Lower leg skin (tissue), 4 donors: Measurements from ENCODE around the gene STXBP6. TPM values are rescaled to one million over a fixed set of nuclear protein-coding genes. Genes with fewer than 3 reads are reported as not detected.
A peak's percentile ranks its signal among the peaks of the same experiment; 100 is the strongest.
"Not testable (repeated sequence)": the region's sequence is repeated elsewhere in the genome, so short reads cannot be mapped to it uniquely, and the experiment has no call there.

ENCODE experiments used
- DNase-seq, 2 donors: peaks; one replicate each; pipeline ENCODE4 v3.0.0-alpha.2; 2019; ENCODE audit warnings: low spot score in 2 of 2
- H3K4me3 ChIP-seq: fragments of 200-600 bp; sonication (generic); 2 replicates; pipeline ENCODE4 v1.5.1; 2017; ENCODE audit warnings: mild to moderate bottlenecking, low read depth; ENCODE audit not compliant: poor library complexity, severe bottlenecking
- CTCF ChIP-seq, 3 donors: fragments of 450-650 bp; IDR thresholded peaks; one replicate each; pipeline ENCODE4 v1.5.1; 2016; ENCODE audit warnings: antibody characterized with exemption in 3 of 3, mild to moderate bottlenecking in 3 of 3, moderate library complexity in 2 of 3
- POLR2A ChIP-seq, 2 donors: fragments of 450-650 bp; IDR thresholded peaks; one replicate each; pipeline ENCODE4 v1.6.1; 2016 to 2017; ENCODE audit warnings: antibody characterized with exemption in 2 of 2, mild to moderate bottlenecking in 1 of 2, moderate library complexity in 1 of 2
- WGBS, 2 donors: methylation state at CpG; one replicate each; pipeline ENCODE4 v1.1.5; 2018; 5-methylcytosine and 5-hydroxymethylcytosine counted together
- intact Hi-C: fragments of 100-400 bp; cut with DNase I; formaldehyde crosslinking; loops from one replicate; pipeline ENCODE4 v1.15.0; 2023; ENCODE audit warnings: low total_unique reads
- total RNA-seq, 4 donors: library from RNA; depleted of rRNA; stranded (reverse); fragments of >200 nt; gene quantifications; one replicate each; pipeline ENCODE4 v1.1.0, GENCODE V29; 2016

STXBP6 gene
- total RNA-seq, 4 donors from 2014 or later = 24.6 to 49.3 (median 36.9) TPM

DNA sequence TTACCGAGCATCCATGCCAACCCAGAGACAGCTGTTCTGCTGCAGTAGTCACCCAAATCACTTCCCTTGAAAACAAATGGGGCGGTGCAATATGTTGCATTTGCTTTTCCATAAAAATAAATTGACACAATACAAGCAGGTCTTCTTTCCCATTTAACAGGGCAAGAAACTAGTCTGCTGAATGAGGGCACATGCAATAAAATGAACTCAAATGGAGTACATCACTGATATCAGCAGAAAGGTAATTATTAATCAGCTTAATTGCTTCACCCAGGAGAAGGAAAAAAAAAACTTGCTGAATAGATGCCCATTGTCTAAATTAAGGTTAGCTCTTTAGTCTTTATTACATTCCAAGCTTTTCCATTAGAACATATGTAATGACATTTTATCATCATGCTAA, 240.8 kb downstream of the STXBP6 start:
- WGBS, 2 donors = 76 to 79% methylated on average over 2 of the region's 2 CpGs
- DNase-seq = no peak
- intact Hi-C loops = loop anchor here (5.0 kb wide), 1 partner anchor 323 kb away; no protein-coding TSS in a partner anchor
- TF ChIP-seq POLR2A (IDR thresholded peaks at IDR 0.05) = no peak
- no peak overlapping the region for H3K4me3 ChIP-seq

GRCh38 chr14:24808412-24808811, 241.5 kb downstream of the STXBP6 start:
- H3K4me3 ChIP-seq = no peak overlapping the region
- no peak for DNase-seq
- TF ChIP-seq CTCF (IDR thresholded peaks at IDR 0.05) = no peak
- no peak for TF ChIP-seq POLR2A (IDR thresholded peaks at IDR 0.05)
- WGBS, 2 donors = 95 to 98% methylated on average over 6 of the region's 6 CpGs
- intact Hi-C loops = loop anchor here (5.0 kb wide), 1 partner anchor 324 kb away; no protein-coding TSS in a partner anchor

GRCh38 chr14:24806061-24806678, 243.8 kb downstream of the STXBP6 start:
- intact Hi-C loops = loop anchor here (5.0 kb wide), 1 partner anchor 326 kb away; no protein-coding TSS in a partner anchor
- 46 to 54% methylated on average over 9 of the region's 9 CpGs for whole genome bisulfite sequencing, 2 donors
- H3K4me3 ChIP-seq = no peak overlapping the region
- TF ChIP-seq CTCF (IDR thresholded peaks at IDR 0.05) = peak in 1 of 3 donors; percentile 22
- no peak for TF ChIP-seq POLR2A (IDR thresholded peaks at IDR 0.05)
- peak; percentile 52 to 91 for DNase-seq

GRCh38 chr14:24804552-24805212, 245.3 kb downstream of the STXBP6 start:
- WGBS, 2 donors = 77 to 81% methylated on average over 3 of the region's 3 CpGs
- intact Hi-C loops = loop anchor here (5.0 kb wide), 1 partner anchor 328 kb away; no protein-coding TSS in a partner anchor
- DNase-seq = no peak

GRCh38 chr14:24803933-24804494, 245.9 kb downstream of the STXBP6 start:
- intact Hi-C loops = no loop called here
- DNase-seq = no peak
- no peak overlapping the region for H3K4me3 ChIP-seq
- 86 to 87% methylated on average over 10 of the region's 10 CpGs for WGBS, 2 donors
- TF ChIP-seq POLR2A (IDR thresholded peaks at IDR 0.05) = no peak
- TF ChIP-seq CTCF (IDR thresholded peaks at IDR 0.05) = no peak

More at GRCh38 chr14:24804552-24805212, 245.3 kb downstream of the STXBP6 start:
- TF ChIP-seq POLR2A (IDR thresholded peaks at IDR 0.05) (no peak), CTCF (IDR thresholded peaks at IDR 0.05) (no peak)
- H3K4me3 ChIP-seq = no peak overlapping the region

GRCh38 chr14:24803426-24803825, 246.5 kb downstream of the STXBP6 start:
- whole genome bisulfite sequencing, 2 donors = 94 to 96% methylated on average over 10 of the region's 10 CpGs
- DNase-seq, intact Hi-C loops, H3K4me3 ChIP-seq: not testable (repeated sequence)
